NCI-H748 treated with DMSO at 0.1 percent for 48 hours (cell line): Measurements from ENCODE around the gene FAM222A.

Source experiments
- DNase-seq: peaks from one replicate; lab custom pipeline; 2025; lab: John Stamatoyannopoulos, UW

Gene FAM222A

GRCh38 chr12:109800536-109800935 lies 86.9 kb downstream of the FAM222A start:
- no peak for DNase-seq

- no peak for DNase-seq
Observed at GRCh38 chr12:109802828-109803227, 89.2 kb downstream of the FAM222A start.

GRCh38 chr12:109803678-109804077 lies 90.1 kb downstream of the FAM222A start:
- no peak for DNase-seq

- peak; percentile 5 for DNase-seq
Observed at GRCh38 chr12:109804820-109805761, 91.5 kb downstream of the FAM222A start.

- no peak for DNase-seq
Observed at GRCh38 chr12:109807954-109808643, 94.5 kb downstream of the FAM222A start.

GRCh38 chr12:109808876-109809646 lies 95.4 kb downstream of the FAM222A start:
- no peak for DNase-seq

GRCh38 chr12:109810954-109811623 lies 97.5 kb downstream of the FAM222A start:
- DNase-seq, result no peak

- DNase-seq, result no peak
Observed at GRCh38 chr12:109811624-109811995, 98.0 kb downstream of the FAM222A start.

- DNase-seq, result no peak
Observed at GRCh38 chr12:109813810-109814416, 100.3 kb downstream of the FAM222A start.

- DNase-seq, result no peak
Observed at GRCh38 chr12:109814600-109815150, 101.0 kb downstream of the FAM222A start.

GRCh38 chr12:109815225-109815624 lies 101.6 kb downstream of the FAM222A start:
- no peak for DNase-seq

GRCh38 chr12:109815757-109816617 lies 102.4 kb downstream of the FAM222A start:
- no peak for DNase-seq

- no peak for DNase-seq
Observed at GRCh38 chr12:109816870-109817269, 103.2 kb downstream of the FAM222A start.

GRCh38 chr12:109817627-109818231 lies 104.1 kb downstream of the FAM222A start:
- no peak for DNase-seq

- no peak for DNase-seq
Observed at GRCh38 chr12:109818253-109818652, 104.6 kb downstream of the FAM222A start.

GRCh38 chr12:109818905-109819500 lies 105.4 kb downstream of the FAM222A start:
- DNase-seq, result no peak
